Neural cell (in vitro differentiated cells): ENCODE results near the gene IYD.

Experiments used
- EP300 ChIP-seq: fragments of 450-650 bp; conservative IDR thresholded peaks from 2 replicates; pipeline ENCODE4 v1.6.1; 2014; ENCODE audit warnings: antibody characterized with exemption, mild to moderate bottlenecking, moderate library complexity; ENCODE audit not compliant: poor library complexity, severe bottlenecking
- EZH2 ChIP-seq: fragments of 200-600, 300-800 bp; shearing (Covaris generic), sonication (generic); IDR thresholded peaks from 2 replicates; pipeline ENCODE4 v1.6.1; 2014; ENCODE audit warnings: antibody characterized with exemption, low read length, borderline replicate concordance, mild to moderate bottlenecking; ENCODE audit not compliant: insufficient read depth, poor library complexity, severe bottlenecking
- POLR2AphosphoS5 ChIP-seq: IDR thresholded peaks from 2 replicates; pipeline ENCODE4 v1.6.1; 2012
- SMC3 ChIP-seq: fragments of 450-650 bp; conservative IDR thresholded peaks from 2 replicates; pipeline ENCODE4 v1.6.1; 2014; ENCODE audit warnings: antibody characterized with exemption, mild to moderate bottlenecking, moderate library complexity; ENCODE audit not compliant: poor library complexity
- TAF1 ChIP-seq: IDR thresholded peaks from 2 replicates; pipeline ENCODE4 v1.6.1; 2012; ENCODE audit warnings: low read depth
- TF ChIP-seq, protein P1 (sequence below): fragments of 450-650 bp; IDR thresholded peaks from 2 replicates; pipeline ENCODE4 v1.5.1; 2014; ENCODE audit warnings: antibody characterized with exemption, mild to moderate bottlenecking, moderate library complexity; ENCODE audit not compliant: poor library complexity, severe bottlenecking
- TF ChIP-seq, protein P2 (sequence below): IDR thresholded peaks from 2 replicates; pipeline ENCODE4 v1.6.1; 2012; ENCODE audit warnings: borderline replicate concordance

DNA sequence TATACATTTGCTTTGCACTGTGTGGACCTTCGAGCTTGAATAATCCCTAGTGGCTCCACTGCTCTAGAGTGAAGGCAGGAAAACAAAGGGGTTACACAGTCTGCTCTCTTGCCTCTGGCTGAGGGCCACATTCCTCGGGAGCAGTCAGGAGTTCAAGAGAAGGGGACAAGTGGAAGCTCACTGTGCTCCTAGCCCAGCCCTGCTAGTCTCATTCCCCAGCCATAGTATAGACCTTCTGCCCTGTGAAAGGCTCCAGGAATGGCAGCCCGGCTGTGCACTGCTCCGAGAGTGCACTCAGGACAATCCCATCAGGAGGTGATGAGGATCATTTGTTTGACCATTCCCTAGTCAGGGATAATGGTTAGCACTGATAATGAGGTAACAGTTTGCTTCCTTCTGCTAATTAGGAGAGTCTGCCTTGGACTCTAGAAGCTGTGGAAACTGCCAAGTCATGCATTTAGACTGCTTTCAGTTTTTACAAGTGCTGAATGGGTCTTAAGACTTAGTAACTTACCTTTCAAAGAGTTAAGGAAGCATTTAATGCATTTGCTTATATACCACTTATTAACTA, 8.5 kb downstream of the IYD start:
- TF ChIP-seq, protein P1, sequence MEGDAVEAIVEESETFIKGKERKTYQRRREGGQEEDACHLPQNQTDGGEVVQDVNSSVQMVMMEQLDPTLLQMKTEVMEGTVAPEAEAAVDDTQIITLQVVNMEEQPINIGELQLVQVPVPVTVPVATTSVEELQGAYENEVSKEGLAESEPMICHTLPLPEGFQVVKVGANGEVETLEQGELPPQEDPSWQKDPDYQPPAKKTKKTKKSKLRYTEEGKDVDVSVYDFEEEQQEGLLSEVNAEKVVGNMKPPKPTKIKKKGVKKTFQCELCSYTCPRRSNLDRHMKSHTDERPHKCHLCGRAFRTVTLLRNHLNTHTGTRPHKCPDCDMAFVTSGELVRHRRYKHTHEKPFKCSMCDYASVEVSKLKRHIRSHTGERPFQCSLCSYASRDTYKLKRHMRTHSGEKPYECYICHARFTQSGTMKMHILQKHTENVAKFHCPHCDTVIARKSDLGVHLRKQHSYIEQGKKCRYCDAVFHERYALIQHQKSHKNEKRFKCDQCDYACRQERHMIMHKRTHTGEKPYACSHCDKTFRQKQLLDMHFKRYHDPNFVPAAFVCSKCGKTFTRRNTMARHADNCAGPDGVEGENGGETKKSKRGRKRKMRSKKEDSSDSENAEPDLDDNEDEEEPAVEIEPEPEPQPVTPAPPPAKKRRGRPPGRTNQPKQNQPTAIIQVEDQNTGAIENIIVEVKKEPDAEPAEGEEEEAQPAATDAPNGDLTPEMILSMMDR = no peak
- TF ChIP-seq EP300 (no peak), POLR2AphosphoS5 (no peak), EZH2 (no peak), TAF1 (no peak), SMC3 (no peak)
- TF ChIP-seq, protein P2, sequence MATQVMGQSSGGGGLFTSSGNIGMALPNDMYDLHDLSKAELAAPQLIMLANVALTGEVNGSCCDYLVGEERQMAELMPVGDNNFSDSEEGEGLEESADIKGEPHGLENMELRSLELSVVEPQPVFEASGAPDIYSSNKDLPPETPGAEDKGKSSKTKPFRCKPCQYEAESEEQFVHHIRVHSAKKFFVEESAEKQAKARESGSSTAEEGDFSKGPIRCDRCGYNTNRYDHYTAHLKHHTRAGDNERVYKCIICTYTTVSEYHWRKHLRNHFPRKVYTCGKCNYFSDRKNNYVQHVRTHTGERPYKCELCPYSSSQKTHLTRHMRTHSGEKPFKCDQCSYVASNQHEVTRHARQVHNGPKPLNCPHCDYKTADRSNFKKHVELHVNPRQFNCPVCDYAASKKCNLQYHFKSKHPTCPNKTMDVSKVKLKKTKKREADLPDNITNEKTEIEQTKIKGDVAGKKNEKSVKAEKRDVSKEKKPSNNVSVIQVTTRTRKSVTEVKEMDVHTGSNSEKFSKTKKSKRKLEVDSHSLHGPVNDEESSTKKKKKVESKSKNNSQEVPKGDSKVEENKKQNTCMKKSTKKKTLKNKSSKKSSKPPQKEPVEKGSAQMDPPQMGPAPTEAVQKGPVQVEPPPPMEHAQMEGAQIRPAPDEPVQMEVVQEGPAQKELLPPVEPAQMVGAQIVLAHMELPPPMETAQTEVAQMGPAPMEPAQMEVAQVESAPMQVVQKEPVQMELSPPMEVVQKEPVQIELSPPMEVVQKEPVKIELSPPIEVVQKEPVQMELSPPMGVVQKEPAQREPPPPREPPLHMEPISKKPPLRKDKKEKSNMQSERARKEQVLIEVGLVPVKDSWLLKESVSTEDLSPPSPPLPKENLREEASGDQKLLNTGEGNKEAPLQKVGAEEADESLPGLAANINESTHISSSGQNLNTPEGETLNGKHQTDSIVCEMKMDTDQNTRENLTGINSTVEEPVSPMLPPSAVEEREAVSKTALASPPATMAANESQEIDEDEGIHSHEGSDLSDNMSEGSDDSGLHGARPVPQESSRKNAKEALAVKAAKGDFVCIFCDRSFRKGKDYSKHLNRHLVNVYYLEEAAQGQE = no peak
